Hematopoietic multipotent progenitor cell treated with erythropoietin and hydrocortisone succinate and interleukin-3 and kit ligand, for 6 days (in vitro differentiated cells): ENCODE measurements around the gene CSNK1G1.
"Not testable (repeated sequence)": the region's sequence is repeated elsewhere in the genome, so short reads cannot be mapped to it uniquely, and the experiment has no call there.

Source experiments
- DNase-seq: peaks from one replicate; pipeline ENCODE4 v3.0.0-alpha.2; 2015

Gene CSNK1G1

DNA sequence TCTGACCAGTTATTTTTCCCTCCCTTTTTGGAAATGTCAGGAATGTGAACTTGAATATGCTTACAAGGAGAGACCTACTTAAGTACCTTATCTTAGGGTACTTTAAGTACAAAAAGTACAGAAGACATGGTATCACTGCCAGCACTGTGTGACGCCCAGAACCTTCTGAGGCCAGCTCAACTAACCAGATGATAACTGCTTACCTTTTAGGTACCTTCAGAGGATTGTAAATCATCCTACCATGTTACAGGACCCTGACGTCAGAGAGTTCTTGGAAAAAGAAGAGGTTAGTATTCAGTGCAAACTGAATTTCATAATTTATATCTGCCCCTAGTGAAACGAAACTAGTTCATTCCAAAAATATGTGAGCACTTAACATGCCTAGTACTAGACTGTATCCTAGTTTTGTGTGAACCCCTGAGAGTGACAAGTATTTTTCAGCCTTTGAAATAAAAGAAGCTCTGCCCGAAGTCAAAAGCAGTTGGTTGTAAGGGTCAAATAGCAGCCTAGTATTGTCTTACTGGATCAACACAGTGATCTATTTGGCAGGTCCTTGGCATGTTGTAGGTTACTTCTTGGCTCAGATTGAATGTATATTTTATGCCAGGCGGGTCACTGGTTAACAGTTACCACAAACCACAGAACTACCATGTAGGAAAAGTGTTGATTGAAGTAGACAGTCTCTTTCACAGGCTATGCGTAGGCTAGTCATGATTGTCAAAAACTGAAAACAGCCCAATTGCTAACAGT is 228.3 kb downstream of the CSNK1G1 start:
- DNase-seq = no peak

DNA sequence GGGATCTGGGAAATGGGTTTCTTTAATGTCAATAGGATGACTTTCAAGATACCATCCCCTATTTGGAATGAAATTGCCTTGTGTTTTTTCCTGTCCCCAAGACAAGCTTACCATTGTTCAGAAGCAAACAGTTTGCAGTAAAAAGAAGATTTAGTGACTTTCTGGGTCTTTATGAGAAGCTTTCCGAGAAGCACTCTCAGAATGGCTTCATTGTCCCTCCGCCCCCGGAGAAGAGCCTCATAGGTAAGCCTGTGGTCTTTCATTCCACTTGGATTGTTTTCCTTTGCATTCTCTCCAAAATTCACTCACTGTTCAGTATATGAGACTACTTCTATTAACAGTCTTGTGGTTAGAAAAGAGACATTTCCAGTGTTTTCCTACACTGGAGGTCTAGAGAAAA is 230.0 kb downstream of the CSNK1G1 start:
- DNase-seq = no peak

DNA sequence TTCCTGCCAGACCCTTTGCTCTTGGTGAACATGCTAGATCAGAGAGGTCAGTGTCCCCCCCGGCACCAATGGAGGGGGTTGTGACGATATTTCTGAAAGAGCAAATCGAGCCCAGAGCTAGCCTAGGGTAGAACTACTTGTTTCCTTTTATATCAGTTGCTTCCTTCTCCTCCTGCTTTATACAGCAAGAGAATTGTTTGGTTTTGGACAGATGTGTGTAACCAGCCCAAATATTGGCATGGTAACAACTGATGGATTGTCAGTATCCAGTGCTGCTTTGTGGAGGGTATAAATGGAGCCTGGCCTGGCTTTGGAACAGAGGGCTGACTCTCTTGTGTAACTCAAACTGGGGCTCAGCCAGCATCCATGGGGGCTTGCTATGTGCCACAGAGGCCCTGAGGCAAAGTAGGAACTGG is 233.0 kb downstream of the CSNK1G1 start:
- no peak for DNase-seq

DNA sequence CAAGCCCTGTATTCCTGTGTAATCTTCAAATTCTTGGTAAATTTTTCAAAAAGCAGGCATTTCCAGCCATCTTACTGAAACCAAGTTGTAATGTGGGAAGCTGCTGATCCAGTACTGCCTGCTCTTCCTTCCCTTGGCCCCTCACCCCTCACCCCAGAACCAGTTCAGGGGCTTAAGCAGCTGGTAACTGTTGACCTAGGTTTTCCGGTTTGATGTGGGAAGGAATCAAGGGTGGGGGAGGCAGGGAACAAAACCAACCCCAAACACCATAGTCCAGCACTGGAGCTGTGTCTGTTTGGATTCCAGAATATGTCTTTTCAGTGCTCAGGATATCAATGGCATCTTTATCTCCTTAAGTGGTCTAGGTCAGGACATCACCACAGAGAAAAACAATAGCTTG is 233.5 kb downstream of the CSNK1G1 start:
- DNase-seq = no peak

DNA sequence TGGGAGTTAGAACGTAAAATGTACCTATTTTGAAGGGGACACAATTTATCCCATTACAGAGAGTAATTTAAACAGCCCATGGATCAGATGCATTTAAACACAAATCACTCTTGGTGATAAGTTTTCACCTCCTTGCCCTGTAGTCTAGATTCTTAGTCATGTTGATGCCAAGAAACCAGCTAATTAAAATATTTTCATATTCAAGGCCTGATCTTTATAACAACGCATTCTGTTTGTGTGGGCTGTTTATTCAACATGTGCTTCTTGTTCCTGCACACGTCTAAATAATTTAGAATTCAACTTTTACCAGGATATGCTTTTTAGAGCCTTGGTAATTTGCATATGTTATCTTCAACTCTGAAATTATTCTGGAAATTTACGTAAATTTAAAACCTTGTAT is 234.4 kb downstream of the CSNK1G1 start:
- DNase-seq = no peak

DNA sequence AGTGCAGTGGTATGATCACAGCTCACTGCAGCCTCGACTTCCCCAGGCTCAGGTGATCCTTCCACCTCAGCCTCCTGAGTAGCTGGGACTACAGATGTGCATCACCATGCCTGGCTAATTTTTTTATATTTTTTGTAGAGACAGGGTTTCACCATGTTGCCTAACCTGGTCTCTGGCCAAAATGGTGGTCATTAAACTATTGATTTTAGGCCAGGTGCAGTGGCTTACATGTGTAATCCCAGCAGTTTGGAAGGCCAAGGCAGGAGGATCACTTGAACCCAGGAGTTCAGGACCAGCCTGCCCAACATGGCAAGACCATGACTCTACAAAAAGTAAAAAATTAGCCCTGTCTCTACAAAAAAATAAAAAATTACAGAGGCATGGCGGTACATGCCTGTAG is 235.7 kb downstream of the CSNK1G1 start:
- not testable (repeated sequence) for DNase-seq

DNA sequence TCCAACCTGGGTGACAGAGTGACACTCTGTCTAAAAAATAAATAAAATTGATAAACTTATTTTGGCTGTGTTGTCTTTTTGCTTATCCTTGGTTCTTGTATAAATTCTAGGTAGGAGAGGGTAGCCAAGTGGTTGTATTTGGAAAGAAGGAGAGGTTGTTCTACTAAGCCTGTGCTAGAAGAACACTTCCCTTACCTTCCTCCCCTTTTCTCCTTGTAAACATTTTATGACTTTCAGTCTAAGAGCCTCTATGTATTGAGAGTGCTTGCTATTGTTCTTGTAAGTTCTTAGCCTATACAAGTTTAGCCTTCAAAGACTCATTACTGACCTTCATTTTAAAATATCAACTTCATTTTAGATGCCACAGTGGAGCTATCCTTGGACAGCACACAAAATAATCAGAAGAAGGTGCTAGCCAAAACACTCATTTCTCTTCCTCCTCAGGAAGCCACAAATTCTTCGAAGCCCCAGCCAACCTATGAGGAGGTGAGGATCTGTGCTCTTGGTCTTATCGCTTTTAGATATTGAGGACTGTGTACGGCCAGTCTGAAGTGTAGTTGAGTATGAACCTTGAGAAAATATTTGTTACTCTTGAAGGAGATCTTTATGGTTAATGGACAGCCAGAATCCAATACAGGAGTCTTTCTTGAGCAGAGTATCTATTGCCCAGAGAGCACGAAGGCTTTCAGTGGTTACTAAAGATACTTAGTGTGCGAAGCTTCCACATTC is 238.1 kb downstream of the CSNK1G1 start:
- no peak for DNase-seq
